Measurements from ENCODE around the gene SAV1. TPM values are rescaled to one million over a fixed set of nuclear protein-coding genes. Genes with fewer than 3 reads are reported as not detected.
A peak's percentile ranks its signal among the peaks of the same experiment; 100 is the strongest.
"Not testable (repeated sequence)": the region's sequence is repeated elsewhere in the genome, so short reads cannot be mapped to it uniquely, and the experiment has no call there.

The SAV1 gene
- total and polyA plus RNA-seq, 2 of the 13 experiments (the other 11 are each of a cell fraction or from before 2014, with no cell fraction given), result 7.3 to 8.2 TPM

- Histone ChIP-seq H3K9ac (ENCODE audit: insufficient read depth, low read depth, low read length) (peak overlapping the region; percentile 78), H4K20me1 (ENCODE audit: insufficient read depth, low read length) (peaks cover 2% of the 10 kb centered on the region; the same call in 1 of the 2 replicates), H3K4me1 (ENCODE audit: insufficient read depth, low read length) (peaks cover 40% of the 10 kb centered on the region), H3K36me3 (replicated peaks in 1 of 2; ENCODE audit: control insufficient read depth in 1 of 2, insufficient read depth in 2 of 2, low read length in 2 of 2) (peaks cover 0 to 2% of the 10 kb centered on the region in 2 experiments; a peak in 1 of 5 replicates), H2AFZ (ENCODE audit: low read length) (peak overlapping the region; percentile 71), H3K9me3 (ENCODE audit: low read length) (no peaks in the 10 kb centered on the region), H3K4me3 (replicated peaks in 1 of 3; ENCODE audit: insufficient read depth in 1 of 3, low read depth in 2 of 3, low read length in 3 of 3) (peak overlapping the region; percentile 84 to 91 (median 85)), H3K27ac (ENCODE audit: extremely low read length, insufficient read depth, low read length) (peak overlapping the region; percentile 82), H3K4me2 (ENCODE audit: low read depth, low read length) (peak overlapping the region; percentile 79), H3K27me3 (ENCODE audit: control insufficient read depth in 1 of 2, insufficient read depth in 2 of 2, low read length in 2 of 2) (no peaks in the 10 kb centered on the region), H3K79me2 (ENCODE audit: insufficient read depth, low read length) (peaks cover 22% of the 10 kb centered on the region)
- FAIRE-seq, result no peak
- intact Hi-C loops (cut with micrococcal nuclease; ENCODE audit: unreplicated experiment), result no loop called here
- in situ Hi-C loops (cut with HindIII; ENCODE audit: extremely low pct_ligation_motif_present, low pct_unique_long_range_greater_than_20kb), result no loop called here
- ATAC-seq, result peak; percentile 23
- BruUV-seq (replicated peaks), result TSS peak; percentile 44
- TF ChIP-seq ELF4 (CRISPR knock-in tag; IDR thresholded peaks at IDR 0.05; ENCODE audit: borderline replicate concordance), result 0 out of 2 replicates have a peak, but pooled peaks have one; percentile 31
- no peak for TF ChIP-seq ZBTB49 (CRISPR knock-in tag; IDR thresholded peaks at IDR 0.05; ENCODE audit: borderline replicate concordance)
- peak; percentile 63; the same call in 1 of the 2 replicates for TF ChIP-seq ARID2 (CRISPR knock-in tag; IDR thresholded peaks at IDR 0.05; ENCODE audit: borderline replicate concordance)
- no peak for TF ChIP-seq NKX3-1 (CRISPR knock-in tag; IDR thresholded peaks at IDR 0.05)
- TF ChIP-seq JUNB (CRISPR knock-in tag; IDR thresholded peaks at IDR 0.05; ENCODE audit: borderline replicate concordance), result no peak
- no peak for TF ChIP-seq TBX2 (CRISPR knock-in tag; IDR thresholded peaks at IDR 0.05; ENCODE audit: borderline replicate concordance)
- 0 out of 4 replicates have a peak, but pooled peaks of 1 of the 2 experiments have one; percentile 0 for TF ChIP-seq KLF16 (CRISPR knock-in tag; IDR thresholded peaks at IDR 0.05)
- TF ChIP-seq, protein P1, sequence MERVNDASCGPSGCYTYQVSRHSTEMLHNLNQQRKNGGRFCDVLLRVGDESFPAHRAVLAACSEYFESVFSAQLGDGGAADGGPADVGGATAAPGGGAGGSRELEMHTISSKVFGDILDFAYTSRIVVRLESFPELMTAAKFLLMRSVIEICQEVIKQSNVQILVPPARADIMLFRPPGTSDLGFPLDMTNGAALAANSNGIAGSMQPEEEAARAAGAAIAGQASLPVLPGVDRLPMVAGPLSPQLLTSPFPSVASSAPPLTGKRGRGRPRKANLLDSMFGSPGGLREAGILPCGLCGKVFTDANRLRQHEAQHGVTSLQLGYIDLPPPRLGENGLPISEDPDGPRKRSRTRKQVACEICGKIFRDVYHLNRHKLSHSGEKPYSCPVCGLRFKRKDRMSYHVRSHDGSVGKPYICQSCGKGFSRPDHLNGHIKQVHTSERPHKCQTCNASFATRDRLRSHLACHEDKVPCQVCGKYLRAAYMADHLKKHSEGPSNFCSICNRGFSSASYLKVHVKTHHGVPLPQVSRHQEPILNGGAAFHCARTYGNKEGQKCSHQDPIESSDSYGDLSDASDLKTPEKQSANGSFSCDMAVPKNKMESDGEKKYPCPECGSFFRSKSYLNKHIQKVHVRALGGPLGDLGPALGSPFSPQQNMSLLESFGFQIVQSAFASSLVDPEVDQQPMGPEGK (CRISPR knock-in tag; IDR thresholded peaks at IDR 0.05), result peak; percentile 61; the same call in 1 of the 2 replicates
- peak; percentile 21; the same call in 1 of the 2 replicates for TF ChIP-seq SAP130 (CRISPR knock-in tag; IDR thresholded peaks at IDR 0.05; ENCODE audit: low read depth)
- no peak for TF ChIP-seq ZNF317 (CRISPR knock-in tag; IDR thresholded peaks at IDR 0.05)
- ChIA-PET CTCF (ENCODE audit: low intra/inter-chr PET ratio, low total read pairs) (no interaction called here), POLR2A (interaction anchor here (0.7 to 1.1 kb wide), 2 partner anchors 10 to 66 kb away, joined by 3 to 4 read pairs; no protein-coding TSS in a partner anchor)
- DNase-seq (ENCODE audit: low spot score), result peak; percentile 37
- 2% methylated on average over 15 of the region's 20 CpGs for WGBS (ENCODE audit: low lambda C conversion rate)
These were observed 1.1 kb downstream of the SAV1 start for GRCh38 chr14:50666772-50667683.

DNA sequence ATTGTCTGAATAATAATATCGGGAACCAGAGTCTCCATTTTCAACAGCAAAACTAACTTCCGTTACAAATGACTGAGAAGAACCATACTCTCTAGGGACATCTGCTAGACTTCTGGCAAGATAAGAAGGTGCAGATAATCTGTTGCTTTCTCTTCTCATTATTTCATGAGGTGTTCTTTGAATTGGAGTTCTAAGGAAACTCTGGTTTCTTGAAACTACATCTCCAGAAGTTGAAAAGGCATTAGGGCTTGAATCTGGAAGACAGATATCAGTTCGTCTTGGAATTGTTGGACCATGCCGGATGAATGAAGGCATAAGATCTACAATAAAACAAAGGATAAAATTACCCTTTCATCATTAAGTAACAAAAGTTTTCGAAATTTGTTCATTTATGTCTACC lies 2.8 kb downstream of the SAV1 start:
- intact Hi-C loops (cut with micrococcal nuclease; ENCODE audit: unreplicated experiment), result not testable (repeated sequence)

More for the DNA sequence above, 2.8 kb downstream of the SAV1 start:
- ATAC-seq; H3K27me3 ChIP-seq (ENCODE audit: control insufficient read depth in 1 of 2, insufficient read depth in 2 of 2, low read length in 2 of 2); H3K9me3 ChIP-seq (ENCODE audit: low read length); DNase-seq (ENCODE audit: low spot score); BruUV-seq (replicated peaks); FAIRE-seq; H3K4me3 ChIP-seq (replicated peaks in 1 of 3; ENCODE audit: insufficient read depth in 1 of 3, low read depth in 2 of 3, low read length in 3 of 3); in situ Hi-C loops (cut with HindIII; ENCODE audit: extremely low pct_ligation_motif_present, low pct_unique_long_range_greater_than_20kb); POLR2A ChIA-PET; CTCF ChIA-PET (ENCODE audit: low intra/inter-chr PET ratio, low total read pairs); H3K9ac ChIP-seq (ENCODE audit: insufficient read depth, low read depth, low read length); H4K20me1 ChIP-seq (ENCODE audit: insufficient read depth, low read length); H3K27ac ChIP-seq (ENCODE audit: extremely low read length, insufficient read depth, low read length); H2AFZ ChIP-seq (ENCODE audit: low read length): not testable (repeated sequence)
- Histone ChIP-seq H3K4me2 (ENCODE audit: low read depth, low read length) (peak overlapping the region; percentile 79; the same call in 1 of the 2 replicates), H3K79me2 (ENCODE audit: insufficient read depth, low read length) (peaks cover 22% of the 10 kb centered on the region), H3K4me1 (ENCODE audit: insufficient read depth, low read length) (peaks cover 34% of the 10 kb centered on the region), H3K36me3 (replicated peaks in 1 of 2; ENCODE audit: control insufficient read depth in 1 of 2, insufficient read depth in 2 of 2, low read length in 2 of 2) (peaks cover 0 to 12% of the 10 kb centered on the region in 2 experiments; a peak in 2 of 5 replicates)
- 94% methylated on average over 5 of the region's 5 CpGs for WGBS (ENCODE audit: low lambda C conversion rate)
